Endothelial cell of umbilical vein (primary cell): ENCODE data around the gene ANKRD12.

Source experiments
- CTCF ChIP-seq, 2 donors: IDR thresholded peaks; 1 replicate in 1 of 2; 2 replicates in 1 of 2; pipeline ENCODE4 v1.5.1; 2011; ENCODE audit warnings: low read length in 2 of 2, mild to moderate bottlenecking in 2 of 2, moderate library complexity in 2 of 2, control low read depth in 1 of 2, inconsistent platforms in 1 of 2, low read depth in 1 of 2; ENCODE audit not compliant: insufficient read depth in 1 of 2; ENCODE audit errors: extremely low read depth in 1 of 2
- POLR2A ChIP-seq: IDR thresholded peaks from 2 replicates; pipeline ENCODE4 v1.6.1; 2012; ENCODE audit warnings: low read depth, mild to moderate bottlenecking, control low read depth, low read length

GRCh38 chr18:9188359-9189231 is 52.0 kb downstream of the ANKRD12 start:
- TF ChIP-seq CTCF (IDR thresholded peaks at IDR 0.05; ENCODE audit: extremely low read depth in 1 of 2, insufficient read depth in 1 of 2, low read depth in 1 of 2, low read length in 2 of 2) (no peak), POLR2A (no peak)
